SW480 (cell line): ENCODE results near the gene GLB1L2.

ENCODE experiments used
- DNase-seq: peaks from one replicate; pipeline ENCODE4 v3.0.0-alpha.2; 2016; ENCODE audit warnings: low spot score

Gene GLB1L2

DNA sequence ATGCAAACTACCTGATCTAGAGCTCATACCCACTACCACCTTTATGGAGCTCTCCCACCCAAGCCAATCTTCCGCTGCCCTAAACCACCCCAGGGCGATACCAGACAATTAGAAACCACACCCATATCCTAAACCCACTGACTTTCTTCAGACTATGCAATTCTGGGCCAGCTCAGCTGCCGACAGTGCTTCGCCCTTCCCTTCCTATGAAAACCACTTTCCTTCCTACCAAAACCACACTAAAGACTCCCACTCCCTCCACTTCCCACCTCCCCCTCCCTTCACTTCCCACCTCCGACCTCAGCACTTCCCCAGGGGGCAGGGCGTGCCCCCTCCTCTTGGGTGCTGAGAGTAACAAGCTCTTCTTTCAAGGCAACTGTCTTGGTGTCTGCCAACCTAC, 55.2 kb downstream of the GLB1L2 start:
- no peak for DNase-seq

GRCh38 chr11:134387501-134387900, 55.7 kb downstream of the GLB1L2 start:
- DNase-seq, result no peak

GRCh38 chr11:134388590-134388989, 56.8 kb downstream of the GLB1L2 start:
- no peak for DNase-seq

- no peak for DNase-seq
Observed at GRCh38 chr11:134389464-134390180, 57.8 kb downstream of the GLB1L2 start.

DNA sequence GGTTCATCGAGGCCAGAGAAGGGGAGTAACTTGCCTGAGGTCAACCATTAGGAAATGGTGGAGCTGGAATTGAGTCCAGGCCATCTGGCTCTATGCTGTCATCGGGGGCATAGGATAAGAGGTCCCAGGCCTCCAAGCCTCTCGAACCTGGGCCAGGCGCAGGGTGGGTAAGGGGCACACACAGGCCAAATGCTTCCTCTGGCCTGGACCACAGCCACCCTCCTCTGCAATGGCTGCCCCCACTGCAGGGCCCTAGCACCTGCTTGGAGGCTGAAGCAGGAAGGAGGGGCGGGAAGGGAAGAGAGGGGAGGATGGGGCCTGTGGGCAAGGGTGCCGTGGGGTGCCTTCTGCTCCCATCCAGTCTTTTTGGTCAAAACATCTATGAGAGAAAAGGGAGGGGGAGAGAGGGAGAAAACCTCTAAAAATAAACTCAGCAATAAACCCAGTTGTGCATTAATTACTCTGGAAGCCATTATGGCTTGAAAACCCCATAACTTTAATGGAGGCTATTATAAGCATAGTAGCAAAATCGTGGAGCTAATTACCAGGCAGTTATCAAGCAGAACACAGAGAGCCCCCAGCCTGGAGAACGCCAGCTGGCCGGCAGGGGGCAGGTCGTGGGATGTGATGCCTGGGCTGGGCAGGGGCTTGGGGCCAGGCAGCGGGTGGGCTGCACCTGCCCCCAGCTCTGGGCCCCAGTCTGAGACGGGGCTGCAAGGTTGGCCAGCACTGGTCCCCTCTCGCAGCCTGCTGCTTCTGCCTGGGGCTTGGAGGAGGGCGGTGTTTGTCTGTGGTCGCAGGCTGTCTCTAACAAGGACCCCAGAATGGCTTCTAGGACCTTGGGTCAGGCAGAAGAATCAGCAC, 59.1 kb downstream of the GLB1L2 start:
- DNase-seq, result no peak

GRCh38 chr11:134391656-134392055, 59.9 kb downstream of the GLB1L2 start:
- DNase-seq, result no peak

DNA sequence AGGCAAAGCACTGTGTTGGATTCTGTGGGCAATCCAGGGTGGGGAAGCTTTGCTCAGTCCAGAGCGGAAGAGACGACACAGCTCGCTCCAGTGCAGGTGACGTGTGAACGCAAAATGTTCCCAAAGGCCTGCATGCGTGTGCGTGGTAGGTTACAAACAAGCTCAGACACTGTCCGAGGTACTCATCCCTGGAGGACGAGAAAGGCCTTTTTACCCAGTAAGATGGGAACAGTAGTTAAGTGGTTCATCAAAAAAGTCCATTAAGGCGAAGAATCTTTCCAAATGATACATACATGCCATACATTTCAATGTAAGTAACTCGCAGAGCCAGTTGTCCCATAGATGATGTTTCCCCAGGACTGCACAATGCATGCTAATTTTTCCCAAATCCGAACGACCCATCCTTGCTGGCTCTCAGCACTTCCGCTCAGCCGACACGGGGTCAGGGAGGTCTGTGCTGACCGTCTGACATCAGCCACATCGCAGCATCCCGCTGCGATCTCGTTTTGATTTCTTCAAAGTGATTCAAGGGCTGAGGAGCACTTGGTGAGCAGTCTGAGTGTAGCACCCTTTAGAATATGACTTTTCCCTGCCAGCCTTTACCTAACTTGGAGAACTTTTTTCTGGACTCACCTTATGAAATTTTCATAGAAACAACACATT, 61.3 kb downstream of the GLB1L2 start:
- DNase-seq, result no peak

DNA sequence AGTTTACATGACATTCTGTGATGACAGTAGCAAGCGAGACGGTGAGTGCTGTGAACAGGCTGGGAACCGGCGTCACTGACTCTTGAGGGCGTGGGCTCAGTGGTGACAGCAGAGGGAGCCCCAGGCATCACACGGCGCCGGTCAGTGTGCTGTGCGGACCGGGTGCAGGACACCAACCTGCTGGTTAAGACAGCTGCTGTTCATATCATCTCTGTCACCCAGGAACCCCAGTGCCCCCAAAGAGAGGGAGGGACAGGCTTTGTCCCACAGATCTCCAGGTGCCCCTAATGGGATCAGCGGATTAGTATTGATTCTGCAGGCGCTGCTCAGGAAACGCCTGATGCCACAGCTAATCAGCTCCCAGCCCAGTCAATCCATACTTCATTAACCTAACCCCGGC, 61.9 kb downstream of the GLB1L2 start:
- no peak for DNase-seq

- no peak for DNase-seq
Observed at GRCh38 chr11:134394311-134394710, 62.5 kb downstream of the GLB1L2 start.

DNA sequence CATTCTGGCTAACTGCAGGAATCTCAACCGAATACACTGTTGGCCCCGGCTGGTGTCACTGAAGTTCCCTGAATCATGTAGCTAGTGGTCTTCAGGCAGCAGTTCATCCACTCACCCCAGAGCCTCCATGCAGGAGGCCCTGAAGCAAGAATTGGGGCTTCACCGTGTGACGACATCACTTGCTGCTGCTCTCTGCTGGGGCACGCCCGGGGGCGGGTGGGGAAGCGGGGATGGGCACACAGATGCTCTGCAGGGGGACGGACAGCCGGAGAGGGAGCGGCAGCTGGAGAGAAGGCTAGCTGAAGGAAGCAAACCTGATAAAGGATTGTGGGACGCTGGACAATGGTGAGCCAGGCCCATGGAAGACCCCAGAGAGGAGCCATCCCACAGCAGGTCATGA, 63.2 kb downstream of the GLB1L2 start:
- no peak for DNase-seq

DNA sequence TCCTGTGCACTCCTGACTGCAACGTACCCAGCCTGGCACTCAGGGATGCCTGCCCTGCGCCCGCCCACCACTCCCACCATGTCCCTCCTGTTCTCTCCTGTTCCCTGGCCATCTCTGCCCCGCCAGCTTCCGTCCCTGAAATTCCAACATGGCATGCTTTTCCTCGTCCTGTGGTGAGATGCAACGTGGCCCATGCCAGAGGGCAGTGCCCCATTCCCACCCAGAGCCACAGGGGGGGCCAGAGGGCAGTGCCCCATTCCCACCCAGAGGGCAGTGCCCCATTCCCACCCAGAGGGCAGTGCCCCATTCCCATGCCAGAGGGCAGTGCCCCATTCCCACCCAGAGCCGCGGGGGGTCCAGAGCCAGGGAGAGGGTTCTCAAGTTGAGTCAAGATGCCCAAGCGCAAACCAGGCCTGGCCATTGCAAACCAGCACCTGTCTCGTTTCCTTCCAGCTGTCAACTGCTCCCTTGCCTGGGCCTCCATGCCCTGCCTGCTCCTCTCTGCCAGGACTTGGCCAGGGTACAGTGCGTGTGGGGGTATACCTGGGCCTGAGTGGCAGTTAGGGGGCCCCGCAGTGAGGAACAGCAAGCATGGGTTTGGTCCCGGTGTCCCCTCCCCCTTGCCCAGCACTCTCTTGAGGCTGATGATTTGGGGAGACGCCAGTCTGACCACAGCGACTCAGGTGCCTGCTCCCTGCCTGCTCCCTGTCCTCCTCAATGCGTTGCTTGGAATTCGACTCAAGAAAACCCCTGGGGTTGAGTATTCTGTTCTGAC, 65.7 kb downstream of the GLB1L2 start:
- DNase-seq, result no peak

DNA sequence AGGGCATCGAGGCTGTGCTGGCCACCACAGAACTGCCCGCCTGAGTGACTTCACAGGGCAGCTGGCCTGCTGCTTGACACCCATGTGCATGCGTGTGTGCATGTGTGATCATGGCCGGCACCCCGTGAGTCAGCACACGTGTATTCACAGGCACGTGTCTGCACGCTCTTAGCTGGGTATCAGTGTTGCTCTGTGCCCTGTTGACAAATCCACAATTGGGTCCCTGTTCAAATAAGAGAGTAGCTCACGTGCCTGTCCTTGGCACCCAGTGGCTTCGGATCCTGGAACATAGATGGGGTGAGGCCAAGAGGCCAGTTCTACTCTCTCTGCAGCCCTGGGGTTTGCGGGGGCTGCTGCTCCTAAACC, 66.3 kb downstream of the GLB1L2 start:
- DNase-seq, result no peak

GRCh38 chr11:134398644-134399292, 67.0 kb downstream of the GLB1L2 start:
- DNase-seq, result no peak

GRCh38 chr11:134399293-134399654, 67.5 kb downstream of the GLB1L2 start:
- no peak for DNase-seq

DNA sequence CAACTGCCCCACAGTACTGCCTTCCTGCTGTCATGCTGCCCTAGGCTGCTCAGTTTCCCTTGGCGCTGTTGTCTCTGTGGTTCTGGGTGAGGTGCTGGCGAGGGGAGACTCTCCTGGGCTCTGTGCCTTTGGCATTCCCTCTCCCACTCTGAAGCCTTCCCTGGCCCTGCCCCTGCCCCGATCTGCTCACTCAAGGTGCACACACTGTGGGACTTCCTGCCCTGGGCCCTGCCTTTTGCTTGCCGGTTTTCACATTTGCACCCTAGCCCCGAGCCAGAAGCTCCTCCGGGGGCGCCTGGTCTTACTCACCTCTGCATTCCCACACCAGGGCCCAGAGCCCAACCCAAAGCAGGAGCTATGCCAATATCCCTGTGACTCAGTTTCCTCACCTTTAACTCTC, 68.2 kb downstream of the GLB1L2 start:
- DNase-seq, result no peak

GRCh38 chr11:134401825-134402809, 70.3 kb downstream of the GLB1L2 start:
- DNase-seq, result peak; percentile 45

DNA sequence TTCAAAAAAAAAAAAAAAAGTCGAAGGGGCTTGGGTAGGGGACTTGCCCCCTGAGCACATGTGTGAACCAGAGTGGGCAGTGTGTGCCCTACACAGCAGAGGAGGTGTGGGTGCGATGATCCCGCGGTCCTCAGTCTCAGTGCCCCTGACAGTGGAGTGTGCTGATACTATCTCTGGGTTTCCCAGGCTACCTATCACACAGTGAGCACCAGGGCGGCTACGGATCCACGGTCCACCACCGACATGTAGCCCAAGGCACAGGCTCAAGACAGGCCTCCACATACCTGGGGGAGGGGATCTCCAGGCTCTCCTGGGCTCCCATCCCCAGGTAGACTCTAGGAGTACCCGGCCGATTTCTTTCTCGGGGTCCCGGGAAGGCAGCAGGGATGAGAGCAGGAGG, 71.1 kb downstream of the GLB1L2 start:
- DNase-seq, result no peak

DNA sequence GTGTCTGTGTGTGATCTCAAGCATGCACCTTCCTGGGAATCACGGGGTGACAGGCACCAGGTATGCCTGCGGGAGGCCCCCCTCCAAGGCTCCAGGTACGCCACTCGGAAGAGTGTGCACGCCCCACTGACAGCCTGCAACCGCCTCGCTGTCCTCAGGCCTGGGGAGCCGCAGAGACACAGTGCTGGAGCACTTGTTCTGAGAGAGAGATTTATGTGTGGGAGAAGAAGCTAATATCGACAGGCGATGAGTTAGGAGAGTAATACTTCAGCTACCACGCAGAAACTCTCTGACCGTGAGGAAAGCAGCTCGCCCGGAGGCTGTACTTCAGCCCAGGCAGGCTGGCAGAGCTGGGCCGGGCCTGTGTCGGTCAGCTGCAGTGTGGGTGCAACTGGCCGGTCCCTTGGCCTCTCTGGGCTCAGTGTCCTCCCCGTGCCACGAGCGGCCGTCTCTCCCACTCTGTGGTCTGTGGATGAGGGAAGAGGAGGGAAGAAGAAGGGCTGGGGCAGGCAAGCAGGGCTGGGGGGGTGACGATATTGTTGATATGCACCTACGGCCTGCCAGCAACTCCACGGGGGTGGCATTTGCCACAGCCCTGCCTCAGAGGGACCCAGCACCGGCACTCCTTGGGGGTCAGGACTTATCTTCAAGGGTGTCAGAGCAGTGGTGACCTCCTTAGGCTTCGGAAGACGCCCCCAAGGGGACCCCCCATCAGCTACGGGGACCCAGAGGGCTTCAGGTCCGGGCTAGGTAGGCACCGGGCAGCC, 73.0 kb downstream of the GLB1L2 start:
- no peak for DNase-seq

DNA sequence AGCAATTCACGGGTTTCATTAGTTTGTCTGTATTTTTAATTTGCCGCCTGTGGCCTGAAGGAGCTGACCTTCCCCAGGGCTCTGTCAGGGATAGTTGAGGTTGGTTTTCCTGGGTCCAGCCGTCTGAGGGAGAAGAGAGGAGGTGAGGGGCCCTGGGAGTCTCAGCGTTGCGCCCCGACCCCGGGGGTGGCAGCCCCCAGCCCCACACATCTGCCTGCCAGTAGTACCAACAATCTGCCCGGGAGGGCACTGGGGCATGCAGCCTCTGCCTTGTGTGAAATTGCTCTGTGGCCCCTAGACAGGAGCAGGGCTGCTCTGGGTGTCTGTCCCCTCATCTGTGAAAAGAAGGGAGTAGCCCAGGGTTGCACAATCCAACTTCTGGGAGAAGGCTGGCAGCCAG, 73.6 kb downstream of the GLB1L2 start:
- DNase-seq, result no peak

DNA sequence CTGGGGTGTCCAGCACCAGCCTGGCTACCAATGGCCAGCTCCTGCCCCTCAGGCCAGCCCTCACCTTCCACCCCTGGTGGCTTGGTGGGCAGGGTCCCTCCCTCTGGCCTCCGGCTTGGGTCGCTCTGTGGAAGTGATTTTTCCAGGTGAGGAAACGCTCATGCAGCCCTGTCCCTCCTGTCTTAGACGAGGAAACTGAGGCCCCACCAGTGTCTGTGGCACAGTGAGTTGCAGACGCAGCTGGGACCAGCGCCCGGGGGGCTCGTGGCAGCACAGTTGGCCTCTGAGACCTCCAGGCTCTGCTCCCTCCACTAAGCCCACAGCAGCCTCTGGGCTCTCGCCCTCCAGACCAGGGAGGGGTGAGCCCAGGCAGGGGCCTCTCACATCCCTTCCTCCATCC, 74.1 kb downstream of the GLB1L2 start:
- no peak for DNase-seq
